SKM-1 (cell line): Measurements from ENCODE around the gene MCAT.

Experiments used
- DNase-seq: peaks from one replicate; lab custom pipeline; 2025; ENCODE audit not compliant: unreplicated experiment; lab: John Stamatoyannopoulos, UW

The MCAT gene

DNA sequence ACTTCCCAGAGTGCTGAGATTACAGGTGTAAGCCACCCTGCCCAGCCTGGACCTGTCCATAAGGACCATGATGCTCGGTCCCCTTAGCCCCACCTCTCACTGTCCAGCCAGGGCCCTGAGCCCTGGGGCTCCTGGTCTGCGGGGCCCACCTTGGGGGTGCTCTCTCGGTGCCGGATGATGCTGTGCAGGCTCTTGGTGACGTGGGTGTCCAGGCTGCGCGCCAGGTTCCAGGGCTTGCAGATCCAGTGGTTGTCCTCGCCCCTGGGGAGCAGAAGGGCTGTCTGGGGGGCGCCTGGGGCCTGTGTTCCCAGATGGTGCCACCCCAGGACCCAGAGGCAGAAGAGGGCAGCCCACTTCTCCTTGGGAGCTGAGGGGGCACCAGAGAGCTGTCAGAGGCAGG lies 30.4 kb upstream of the MCAT start:
- DNase-seq, result no peak

DNA sequence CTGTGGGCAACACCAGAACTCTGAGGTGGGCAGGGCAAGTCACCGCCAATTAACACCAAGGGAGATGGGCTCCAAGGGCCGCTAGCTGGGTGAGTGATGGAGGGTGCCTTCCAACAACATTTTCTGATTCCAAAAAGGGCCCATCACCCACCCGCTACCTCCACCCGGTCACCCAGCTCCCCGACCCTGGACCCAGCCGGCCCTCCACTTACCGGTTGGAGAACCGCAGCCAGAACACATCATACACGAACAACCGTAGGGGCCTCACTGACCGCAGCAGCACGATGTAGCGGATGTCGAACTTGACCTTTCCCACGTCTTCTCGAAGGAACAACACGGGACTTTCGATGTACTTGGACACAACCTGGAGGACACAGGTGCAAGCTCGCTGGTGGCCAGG lies 29.0 kb upstream of the MCAT start:
- no peak for DNase-seq

DNA sequence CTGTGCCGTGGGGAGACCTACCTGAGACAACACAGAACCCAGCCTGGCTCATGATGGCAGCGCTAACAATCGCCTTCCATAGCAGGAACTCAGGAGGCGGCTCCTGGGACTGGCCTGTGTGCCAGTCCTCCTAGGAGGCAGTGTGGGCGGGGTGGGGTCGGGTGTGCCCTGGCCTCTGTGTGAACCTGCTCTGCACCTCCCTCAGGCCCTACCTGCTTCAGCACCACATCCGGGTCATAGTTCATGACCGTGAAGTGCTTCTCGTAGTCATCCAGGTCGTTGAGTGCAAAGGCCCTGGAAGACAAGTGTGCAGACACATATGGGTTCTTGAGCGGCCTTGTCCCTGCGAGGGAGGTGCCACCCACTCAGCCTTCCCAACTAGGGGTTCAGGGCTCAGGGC lies 28.4 kb upstream of the MCAT start:
- DNase-seq, result no peak

GRCh38 chr22:43171019-43171491 lies 27.9 kb upstream of the MCAT start:
- no peak for DNase-seq

DNA sequence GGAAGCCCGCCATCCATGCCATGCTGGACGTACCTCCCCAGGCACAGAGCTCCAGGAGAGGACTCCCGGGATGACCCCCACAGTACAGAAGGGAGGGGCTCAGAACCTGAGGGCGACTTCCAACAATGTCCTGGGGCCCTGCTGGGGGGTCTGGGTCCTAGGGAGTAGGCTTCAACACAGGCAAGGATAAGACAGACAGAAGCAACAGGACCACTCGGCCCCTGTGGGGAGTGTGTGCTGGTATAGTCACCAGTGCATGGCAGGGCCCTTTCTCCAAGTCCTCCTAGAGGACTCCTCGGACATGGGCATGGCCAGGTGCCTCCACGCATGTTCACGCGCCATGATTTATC lies 26.9 kb upstream of the MCAT start:
- DNase-seq, result no peak

DNA sequence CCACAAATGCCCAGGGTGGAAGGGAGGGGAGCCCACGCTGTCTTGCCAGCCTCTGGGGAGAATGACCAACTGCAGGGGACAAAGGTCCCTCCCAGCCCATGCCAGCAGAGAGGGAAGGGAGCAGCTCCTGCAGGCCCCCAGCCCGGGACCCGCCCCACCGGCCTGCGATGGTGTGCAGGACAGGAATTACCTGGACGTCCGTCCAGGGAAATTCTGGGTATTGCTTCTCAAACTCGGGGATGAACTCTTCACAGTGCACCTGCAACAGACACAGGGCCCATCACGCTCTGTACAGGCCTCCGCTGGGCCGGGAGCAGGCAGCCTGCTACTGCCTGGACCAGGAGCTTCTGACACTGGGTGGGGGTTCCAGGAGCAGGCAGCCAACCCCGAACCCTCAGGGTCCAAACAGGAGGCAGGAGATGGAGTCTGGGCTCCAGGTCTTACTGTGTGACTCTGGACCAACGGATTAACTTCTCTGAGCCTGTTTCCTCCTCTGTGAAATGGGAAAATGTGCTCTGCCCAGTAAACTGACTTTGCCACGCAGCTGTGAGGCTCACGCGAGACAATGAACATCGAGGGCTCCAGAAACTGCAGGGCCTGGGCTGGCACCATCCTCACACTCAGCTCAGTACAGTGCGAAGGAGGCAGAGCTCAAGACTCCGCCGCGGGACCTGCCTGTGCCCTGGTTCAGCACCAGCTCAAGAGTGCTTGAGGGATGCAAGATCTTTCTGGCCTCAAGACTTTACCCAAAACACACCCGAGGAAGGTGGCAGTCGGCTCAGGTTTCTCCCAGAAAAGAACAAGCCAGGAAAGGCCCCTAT lies 26.3 kb upstream of the MCAT start:
- DNase-seq, result no peak

- no peak for DNase-seq
Observed at GRCh38 chr22:43168471-43169309, 25.5 kb upstream of the MCAT start.

GRCh38 chr22:43167001-43167589 lies 23.9 kb upstream of the MCAT start:
- no peak for DNase-seq

DNA sequence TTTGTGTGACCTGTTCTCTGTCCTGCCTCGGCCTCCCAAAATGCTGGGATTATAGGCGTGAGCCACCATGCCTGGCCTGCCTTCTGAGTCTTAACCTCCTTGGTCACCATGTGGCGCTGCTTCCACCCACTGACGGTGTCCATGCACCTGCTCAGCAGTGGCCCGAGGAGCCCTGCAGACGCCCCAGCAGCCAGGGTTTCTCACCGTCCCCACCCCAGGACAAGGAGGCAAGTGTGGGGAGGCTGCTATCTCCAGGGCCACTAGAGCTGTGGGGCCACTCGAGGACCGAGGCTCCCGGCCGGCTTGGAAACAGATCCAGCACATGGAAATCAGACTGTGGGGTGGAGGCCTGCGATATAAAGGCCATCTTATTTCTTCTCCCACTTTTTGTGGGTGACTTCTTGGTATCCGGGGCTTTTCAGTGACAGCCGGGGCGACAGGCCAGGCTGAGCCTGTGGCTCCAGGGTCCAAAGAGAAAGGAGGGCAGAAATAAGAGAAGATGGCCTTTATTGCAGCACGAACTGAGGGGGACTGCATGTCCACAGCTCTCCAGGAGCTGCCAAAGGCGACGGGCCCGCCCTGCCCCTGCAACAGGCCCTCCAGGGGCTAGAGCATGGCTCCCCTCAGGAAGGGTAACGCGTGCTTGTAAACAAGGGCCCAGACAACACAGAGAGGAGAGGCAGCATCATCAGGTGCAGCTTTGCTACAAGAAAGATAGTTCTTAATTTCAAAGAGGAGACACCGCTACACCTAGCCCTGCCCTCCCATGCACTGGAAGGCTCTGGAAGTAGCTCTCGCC lies 23.1 kb upstream of the MCAT start:
- no peak for DNase-seq

- DNase-seq, result no peak
Observed at GRCh38 chr22:43164636-43165035, 21.4 kb upstream of the MCAT start.

DNA sequence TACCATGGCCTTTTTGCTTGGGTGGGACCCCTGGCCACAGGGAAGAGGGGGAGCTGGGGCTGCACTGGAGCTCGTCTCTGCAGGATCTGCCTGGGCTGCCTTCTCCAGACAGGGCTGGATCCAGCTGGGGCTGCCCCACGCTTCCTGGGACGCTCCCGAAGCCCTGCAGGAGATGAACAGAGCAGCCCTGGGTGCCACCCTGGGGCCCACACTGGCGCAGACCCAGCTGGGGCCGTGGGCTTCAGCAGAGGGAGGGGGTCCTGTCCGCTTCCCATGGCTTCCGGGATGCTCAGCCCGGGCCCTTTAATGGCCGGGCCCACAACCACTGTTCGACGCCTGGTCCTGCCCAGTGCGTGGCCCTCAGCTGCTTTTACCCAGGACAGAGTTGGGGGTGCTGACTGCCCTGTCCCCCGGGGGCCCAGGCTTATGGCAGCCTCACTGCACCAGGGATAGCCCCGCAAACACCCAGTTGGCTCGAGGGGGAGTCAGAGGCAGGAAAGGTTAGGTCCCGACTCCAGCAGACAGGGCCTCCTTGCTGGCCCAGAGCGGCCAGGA lies 20.1 kb upstream of the MCAT start:
- DNase-seq, result no peak

DNA sequence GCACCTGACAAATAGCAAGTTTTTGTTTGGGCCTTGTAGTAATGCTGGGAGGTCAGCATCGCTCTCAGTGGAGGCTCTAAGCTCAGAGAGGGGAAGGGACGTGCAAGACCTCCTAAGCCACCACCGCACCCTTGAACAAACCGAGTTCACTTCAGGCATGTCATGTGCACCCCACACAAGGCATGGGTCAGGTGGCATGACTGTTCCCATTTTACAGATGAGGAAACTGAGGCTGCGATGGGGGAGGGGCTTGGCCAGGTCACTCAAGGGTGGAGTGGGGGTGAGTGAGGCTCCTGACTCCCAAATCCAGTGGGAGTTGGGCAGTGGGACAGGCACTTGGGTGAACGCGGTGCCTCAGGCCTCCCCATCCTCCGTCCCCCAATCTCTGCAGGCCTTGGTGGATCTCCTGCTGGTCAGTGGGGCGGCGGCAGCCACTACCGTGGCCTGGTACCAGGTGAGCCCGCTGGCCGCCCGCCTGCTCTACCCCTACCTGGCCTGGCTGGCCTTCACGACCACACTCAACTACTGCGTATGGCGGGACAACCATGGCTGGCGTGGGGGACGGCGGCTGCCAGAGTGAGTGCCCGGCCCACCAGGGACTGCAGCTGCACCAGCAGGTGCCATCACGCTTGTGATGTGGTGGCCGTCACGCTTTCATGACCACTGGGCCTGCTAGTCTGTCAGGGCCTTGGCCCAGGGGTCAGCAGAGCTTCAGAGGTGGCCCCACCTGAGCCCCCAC lies 19.4 kb upstream of the MCAT start:
- no peak for DNase-seq

DNA sequence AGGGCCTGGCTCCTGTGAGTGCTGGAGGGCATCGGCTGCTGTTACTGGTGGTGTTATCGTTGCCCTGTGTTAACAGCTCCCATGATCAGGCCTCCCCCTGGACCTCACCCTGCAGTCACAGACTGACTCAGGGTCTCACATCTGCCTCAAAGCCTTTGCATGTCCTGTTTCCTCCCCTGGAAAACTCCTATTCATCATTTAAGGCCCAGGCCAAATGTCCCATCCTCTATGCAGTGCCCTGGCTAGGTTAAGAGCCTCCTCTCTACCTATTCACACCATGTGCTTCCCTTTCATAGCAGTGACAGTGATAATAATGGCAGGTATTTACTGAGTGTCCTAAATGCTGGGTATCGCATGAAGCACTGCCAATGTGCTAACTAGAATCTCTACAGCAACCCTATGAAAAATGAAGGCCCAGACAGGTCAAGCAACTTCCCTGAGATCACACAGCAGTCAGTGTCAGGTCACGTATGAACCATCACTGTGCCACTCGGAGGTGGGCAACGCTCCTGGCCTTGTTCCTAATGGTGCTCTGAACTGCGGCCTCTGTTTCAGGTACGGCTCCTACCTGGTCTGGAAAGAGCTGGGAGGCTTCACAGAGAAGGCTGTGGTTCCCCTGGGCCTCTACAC lies 17.4 kb upstream of the MCAT start:
- DNase-seq, result no peak

DNA sequence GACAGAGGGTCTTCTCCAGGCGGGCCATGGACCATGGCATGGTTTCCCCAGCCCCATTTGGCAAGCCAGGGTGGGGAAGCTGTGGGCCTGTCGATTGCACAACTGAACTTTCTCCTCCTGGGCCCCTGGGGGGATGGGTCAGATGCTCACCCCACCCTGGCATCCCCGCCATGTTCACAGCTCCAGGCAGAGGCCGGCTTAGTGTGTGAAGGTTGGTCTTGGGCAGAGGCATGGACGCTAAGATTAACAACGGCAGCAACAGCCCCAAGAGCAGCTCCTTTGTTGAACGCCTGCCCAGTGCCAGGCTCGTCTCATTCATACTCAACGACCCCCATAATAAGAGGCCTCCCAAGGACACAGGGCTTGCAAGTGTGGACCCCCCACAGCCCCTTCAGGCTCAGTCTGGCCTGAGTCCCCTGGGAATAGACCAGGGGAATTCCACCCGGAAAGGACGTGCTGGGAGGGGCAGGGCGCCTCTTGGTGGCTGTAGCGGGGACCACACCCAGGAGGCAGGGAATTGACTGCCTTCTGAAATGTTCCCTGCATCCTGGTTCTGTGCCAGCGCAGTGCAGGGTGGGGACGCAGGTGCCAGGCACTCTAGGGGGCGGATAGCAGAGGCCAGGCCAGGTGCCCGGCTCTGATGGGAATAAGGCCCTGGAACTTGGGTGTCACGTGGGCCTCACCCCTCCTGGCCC lies 16.4 kb upstream of the MCAT start:
- no peak for DNase-seq

GRCh38 chr22:43158778-43159483 lies 15.7 kb upstream of the MCAT start:
- no peak for DNase-seq

- DNase-seq, result no peak
Observed at GRCh38 chr22:43157874-43158546, 14.8 kb upstream of the MCAT start.

DNA sequence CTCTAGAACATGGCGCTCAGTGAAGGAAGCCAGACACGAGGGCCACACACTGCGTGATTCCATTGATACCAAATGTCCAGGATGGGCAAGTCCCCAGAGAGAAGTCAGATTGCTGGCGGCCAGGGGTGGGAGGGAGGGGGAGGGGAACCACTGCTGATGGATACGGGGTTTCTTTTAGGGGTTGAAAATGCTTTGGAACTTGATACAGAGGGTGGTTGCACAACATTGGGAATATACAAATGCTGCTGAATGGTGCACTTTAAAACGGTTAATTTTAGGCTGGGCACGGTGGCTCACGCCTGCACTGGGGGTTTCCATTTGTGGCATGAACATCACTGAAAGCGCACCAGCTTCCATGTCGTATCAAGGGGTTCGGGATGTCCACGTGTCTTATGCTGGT lies 13.2 kb upstream of the MCAT start:
- no peak for DNase-seq

GRCh38 chr22:43155789-43156188 lies 12.6 kb upstream of the MCAT start:
- DNase-seq, result no peak
